ENCODE measurements around the gene CFAP299.
"Not testable (repeated sequence)": the region's sequence is repeated elsewhere in the genome, so short reads cannot be mapped to it uniquely, and the experiment has no call there.

DNA sequence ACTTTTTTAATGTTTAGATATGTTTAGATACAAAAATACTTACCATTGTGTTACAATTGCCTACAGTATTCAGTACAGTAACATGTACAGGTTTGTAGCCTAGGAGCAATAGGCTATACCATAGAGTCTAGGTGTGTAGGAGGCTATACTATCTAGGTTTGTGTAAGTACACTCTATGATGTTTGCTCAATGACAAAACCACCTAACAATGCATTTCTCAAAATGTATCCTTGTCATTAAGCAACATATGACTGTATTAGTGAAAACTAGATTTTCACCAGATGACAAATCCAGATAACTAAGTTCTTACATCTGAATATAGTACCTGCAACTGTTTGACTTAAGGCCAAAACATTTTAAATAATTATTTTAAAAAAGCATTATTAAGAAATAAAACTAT is 19.7 kb upstream of the CFAP299 start:
- not testable (repeated sequence) for TF ChIP-seq POLR2A (IDR thresholded peaks at IDR 0.05; ENCODE audit: low read depth, low read length); POLR2AphosphoS5 (IDR thresholded peaks at IDR 0.05; ENCODE audit: low read depth, low read length); TAF1 (IDR thresholded peaks at IDR 0.05; ENCODE audit: low read depth, low read length); POU2F2 (IDR thresholded peaks at IDR 0.05; ENCODE audit: low read depth, low read length); PAX5 (IDR thresholded peaks at IDR 0.05; ENCODE audit: insufficient read depth, low read length, severe bottlenecking)

Measured in GM12891 (cell line).